Jurkat, Clone E6-1 (cell line): ENCODE data around the gene GPR84. TPM values are rescaled to one million over a fixed set of nuclear protein-coding genes. Genes with fewer than 3 reads are reported as not detected.

Source experiments
- DNase-seq: peaks from one replicate; pipeline ENCODE4 v3.0.0-alpha.2; 2011; ENCODE audit warnings: low read depth, low spot score
- H3K4me3 ChIP-seq: 2 replicates; pipeline ENCODE4 v1.5.1; 2011; ENCODE audit warnings: mild to moderate bottlenecking, low read length, control low read depth, moderate library complexity
- polyA plus RNA-seq: library from polyadenylated mRNA; unstranded; fragments of >200 nt; gene quantifications from one replicate; pipeline ENCODE4 v1.2.1, GENCODE V29; 2012; ENCODE audit warnings: missing spikeins; ENCODE audit not compliant: insufficient read length, insufficient read depth

The GPR84 gene
- not detected for polyA plus RNA-seq

GRCh38 chr12:54364413-54364812, at the start of gene GPR84:
GPR84 (minus strand) TSS chr12:54364486; CDS start chr12:54363851, 635 bp downstream.
- H3K4me3 ChIP-seq, result no peak within 1 kb of the TSS
- peak; percentile 46 for DNase-seq

DNA sequence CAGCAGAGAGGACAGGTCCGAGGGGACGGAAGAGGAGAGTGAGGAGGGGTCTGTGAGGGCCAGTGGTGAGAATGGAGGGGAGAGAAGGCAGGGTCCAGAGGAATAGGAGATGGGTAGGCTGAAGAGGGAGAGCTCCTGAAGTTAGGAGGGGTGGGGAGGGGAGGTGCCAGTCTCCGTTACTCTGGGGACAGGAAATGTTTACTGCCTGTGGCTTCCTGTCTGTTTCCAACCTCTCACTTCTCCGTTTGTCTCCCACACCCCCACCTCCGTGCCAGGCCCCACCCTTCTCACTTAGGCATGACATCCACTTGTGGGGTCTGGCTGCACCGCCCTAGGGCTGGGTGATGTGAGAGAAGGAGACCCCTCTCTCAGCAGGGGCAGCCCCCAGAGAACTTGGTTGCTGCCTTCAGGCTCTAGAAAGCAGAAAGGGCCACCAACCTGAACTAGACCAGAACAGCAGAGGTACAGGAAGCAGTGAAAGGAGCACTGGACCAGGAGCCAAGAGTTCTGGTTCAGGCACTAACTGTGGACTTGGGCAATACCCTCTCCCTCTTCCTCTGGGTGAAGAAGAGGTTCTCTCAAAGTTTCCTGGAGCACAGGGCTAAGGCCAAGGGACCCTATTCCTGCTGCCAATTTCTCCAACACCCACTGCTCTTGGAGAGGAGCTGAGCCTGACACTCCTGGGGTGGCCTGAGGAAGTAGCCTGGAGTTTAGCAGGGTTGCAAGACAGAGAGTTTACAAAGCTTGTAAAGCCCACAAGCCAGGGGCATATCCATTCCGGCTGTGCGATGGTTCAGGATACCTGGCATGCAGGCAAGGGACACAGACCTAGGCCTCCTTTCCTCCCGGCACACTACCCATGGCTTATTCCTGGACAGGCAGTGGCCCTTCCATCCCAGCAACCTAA, 49.3 kb upstream of the GPR84 start:
- DNase-seq, result peak; percentile 90
- H3K4me3 ChIP-seq, result peak overlapping the region; percentile 47

GRCh38 chr12:54412786-54413185, 48.5 kb upstream of the GPR84 start:
- no peak for DNase-seq
- peak overlapping the region; percentile 47 for H3K4me3 ChIP-seq

- no peak for DNase-seq
- H3K4me3 ChIP-seq, result peak overlapping the region; percentile 47
These were observed 48.1 kb upstream of the GPR84 start for GRCh38 chr12:54412348-54412747.

GRCh38 chr12:54411391-54412241, 47.3 kb upstream of the GPR84 start:
- peak overlapping the region; percentile 47; the same call in 1 of the 2 replicates for H3K4me3 ChIP-seq
- DNase-seq, result no peak

- H3K4me3 ChIP-seq, result no peak overlapping the region
- DNase-seq, result no peak
These were observed 45.0 kb upstream of the GPR84 start for GRCh38 chr12:54409267-54409666.

DNA sequence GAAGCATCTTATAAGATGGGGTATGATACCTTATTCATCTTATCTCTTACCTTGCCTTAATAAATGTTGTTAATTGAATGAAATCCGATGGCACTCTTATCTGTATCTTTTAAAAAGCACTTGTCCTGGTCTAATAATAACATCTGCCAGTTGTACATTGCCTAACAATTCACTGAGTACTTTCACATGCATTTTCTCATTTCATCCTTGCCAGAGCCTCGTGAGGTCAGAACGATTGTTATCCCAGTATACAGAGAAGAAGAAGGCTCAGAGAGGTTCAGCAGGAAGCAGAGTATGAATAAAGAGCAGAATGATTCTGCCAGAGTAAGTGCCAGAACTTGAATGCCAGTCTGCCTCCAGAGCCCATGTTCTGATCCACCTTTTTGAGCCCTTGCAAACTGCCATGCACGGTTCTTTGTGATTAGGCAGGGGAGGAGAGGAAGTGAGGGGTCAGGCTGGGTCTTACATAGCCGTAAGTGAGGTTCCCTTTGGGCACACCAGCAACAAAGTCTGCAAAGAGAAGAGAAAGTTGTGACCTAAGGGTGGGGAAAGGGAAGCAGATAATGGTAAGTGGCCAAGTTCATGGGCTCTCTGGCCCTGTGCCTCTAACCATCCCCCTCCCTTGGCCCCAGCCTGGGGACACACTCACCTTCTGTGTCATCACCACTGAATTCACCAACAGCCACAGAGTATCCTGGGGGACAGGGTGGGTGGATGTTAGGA, 43.1 kb upstream of the GPR84 start:
- no peak for DNase-seq
- H3K4me3 ChIP-seq, result no peak overlapping the region

DNA sequence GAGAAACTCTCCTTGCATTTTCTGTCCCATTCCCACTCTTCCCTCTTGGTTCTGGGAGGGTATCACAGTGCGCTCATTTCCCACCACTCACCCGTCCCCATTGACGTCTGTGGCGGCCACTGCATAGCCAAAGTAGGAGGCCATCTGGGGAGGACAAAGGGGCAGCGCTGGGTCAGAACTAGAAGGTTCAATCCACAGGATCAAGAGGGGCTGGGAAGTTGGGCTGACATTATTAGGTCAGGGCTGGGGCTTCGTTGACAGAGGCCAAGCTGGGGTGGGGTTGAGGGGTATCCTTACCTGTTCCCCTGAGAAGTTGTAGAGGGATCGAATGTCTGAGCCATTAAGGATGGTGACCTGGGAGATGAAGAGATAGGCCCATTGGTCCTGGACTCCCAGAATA, 41.3 kb upstream of the GPR84 start:
- H3K4me3 ChIP-seq, result no peak overlapping the region
- no peak for DNase-seq

- DNase-seq, result no peak
- no peak overlapping the region for H3K4me3 ChIP-seq
These were observed 40.8 kb upstream of the GPR84 start for GRCh38 chr12:54405106-54405505.

DNA sequence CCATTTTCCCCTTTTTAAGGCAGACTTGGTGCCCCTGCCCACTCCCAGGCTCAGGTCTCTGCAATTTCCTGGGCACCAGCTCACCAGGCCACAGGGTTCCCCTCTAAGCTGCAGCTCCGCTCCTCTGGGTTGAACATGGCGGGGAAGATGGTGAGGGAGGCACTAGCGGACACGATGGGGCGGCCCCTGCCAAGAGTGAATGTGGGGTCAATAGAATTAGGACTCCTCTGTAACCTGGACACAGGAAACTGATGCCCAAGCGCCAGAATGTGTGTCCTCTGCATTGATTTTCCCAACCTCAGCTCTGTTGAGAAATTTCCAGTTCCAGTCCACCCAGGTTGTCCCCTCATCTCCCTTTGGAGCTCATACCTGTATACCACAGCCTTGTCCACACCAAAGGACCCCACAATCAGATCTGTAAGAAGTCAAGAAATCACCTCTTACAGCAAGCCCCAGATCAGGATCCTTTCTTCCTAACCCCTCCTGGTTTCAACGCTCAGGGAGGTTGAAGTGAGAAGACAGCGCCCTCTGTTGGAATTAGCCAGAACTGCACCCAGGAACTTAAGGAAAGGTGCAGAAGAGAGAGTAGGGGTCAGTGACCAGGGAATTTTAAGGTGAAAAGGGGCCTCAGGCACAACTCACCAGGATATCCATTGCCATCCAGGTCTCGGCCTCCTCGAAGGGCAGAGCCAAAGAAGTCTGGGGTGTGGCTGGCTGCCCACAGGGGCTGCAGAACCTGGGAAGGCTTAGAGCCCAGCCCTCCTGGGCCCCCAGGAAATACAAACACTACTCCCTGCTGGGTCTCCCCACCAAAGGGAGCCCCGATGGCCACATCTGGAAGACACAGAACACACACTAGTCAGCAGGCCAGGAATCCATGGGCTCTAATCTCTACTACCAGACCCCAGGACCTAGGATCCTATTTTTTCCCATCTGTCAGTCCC, 40.0 kb upstream of the GPR84 start:
- peak; percentile 67 for DNase-seq
- H3K4me3 ChIP-seq, result no peak overlapping the region

DNA sequence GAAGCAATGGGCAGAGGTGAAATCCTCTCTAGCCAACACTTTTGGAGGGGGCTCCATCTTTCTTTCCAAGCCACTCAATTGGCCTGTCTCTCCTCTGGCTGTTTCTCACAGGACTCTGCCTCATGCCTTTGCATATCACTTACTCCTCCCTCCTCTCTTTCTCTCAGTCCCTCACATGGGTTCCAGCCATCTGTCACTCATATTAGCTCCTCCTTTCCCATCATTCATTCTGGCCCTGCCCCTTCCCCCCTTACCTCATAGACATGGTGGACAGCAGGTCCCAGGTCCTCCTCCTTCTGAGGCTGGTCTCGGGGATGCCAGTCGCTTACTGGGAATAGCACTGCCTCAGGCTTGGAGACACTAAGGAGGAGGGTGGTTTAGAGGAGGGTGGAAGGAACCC, 36.8 kb upstream of the GPR84 start:
- no peak overlapping the region for H3K4me3 ChIP-seq
- no peak for DNase-seq

DNA sequence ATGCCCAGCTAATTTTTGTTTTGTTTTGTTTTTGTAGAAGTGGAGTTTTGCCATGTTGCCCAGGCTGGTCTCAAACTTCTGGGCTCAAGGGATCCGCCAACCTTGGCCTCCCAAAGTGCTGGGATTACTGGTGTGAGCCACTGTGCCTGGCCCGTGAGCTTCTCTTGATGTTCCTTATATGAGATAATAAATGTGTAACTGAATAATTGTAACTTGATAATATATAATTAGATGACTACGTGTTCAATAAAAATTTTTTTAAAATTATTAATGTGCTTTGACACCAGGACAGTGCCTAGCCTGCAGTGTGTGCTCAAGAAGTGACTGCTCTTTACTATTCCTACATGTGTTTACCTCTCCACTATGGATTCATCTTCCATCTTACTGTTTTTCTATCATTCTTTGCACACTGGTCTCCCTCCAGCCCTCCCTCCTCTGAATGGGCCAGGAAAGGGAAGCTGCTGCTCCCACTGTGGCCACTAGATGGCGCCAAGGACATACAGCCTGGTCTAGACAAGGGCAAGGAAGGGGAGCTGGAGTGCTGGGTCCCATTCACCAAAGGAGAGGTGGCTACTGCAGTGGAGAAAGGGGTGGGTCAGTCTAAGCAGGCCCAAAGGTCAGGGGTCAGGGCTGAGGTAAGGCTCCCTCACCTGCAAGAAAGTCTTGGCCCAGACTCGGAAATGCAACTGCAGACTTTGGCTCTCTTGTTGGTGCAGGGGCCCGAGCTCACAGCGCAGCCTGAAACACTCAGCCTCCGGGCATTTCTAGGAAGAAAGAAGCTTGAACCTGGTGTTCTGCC, 34.9 kb upstream of the GPR84 start:
- DNase-seq, result peak; percentile 69
- no peak overlapping the region for H3K4me3 ChIP-seq

DNA sequence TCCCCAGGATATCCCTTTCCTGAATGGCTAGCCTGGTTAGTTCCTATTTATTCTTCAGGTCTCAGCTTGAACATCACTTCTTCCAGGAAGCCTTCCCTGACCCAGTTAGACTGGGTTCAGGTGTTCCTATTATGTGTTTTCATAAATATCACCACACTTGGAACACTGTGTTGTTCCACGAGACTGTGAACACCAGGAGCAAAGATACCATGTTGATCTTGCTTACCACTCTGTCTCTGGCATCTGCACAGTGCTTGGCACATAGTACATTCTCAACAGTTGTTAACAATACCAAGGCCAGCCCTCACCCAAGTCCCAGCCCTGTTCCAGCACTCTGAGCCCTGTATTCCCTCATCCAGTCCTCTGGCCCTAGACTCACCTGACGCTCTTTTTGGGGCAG, 33.9 kb upstream of the GPR84 start:
- no peak for DNase-seq
- H3K4me3 ChIP-seq, result no peak overlapping the region

DNA sequence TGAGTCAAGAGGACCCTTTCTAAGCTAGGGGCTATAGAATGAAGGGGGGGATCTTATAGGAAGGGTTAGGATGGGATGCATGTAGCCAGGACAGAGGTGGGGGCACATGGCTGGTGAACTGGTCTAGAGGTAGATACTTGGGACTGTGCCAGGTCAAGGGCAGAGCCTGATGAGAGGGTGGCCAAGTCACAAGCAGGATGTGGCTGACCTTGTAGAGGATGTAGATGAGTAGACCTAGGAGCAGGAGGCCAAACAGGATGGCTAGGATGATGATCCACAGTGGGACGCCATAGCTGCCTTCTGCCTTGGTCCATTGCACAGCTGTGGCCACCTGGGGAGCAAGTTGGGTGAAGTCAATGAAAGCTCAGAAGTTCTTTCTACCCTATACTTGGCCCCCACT, 32.9 kb upstream of the GPR84 start:
- no peak for DNase-seq

DNA sequence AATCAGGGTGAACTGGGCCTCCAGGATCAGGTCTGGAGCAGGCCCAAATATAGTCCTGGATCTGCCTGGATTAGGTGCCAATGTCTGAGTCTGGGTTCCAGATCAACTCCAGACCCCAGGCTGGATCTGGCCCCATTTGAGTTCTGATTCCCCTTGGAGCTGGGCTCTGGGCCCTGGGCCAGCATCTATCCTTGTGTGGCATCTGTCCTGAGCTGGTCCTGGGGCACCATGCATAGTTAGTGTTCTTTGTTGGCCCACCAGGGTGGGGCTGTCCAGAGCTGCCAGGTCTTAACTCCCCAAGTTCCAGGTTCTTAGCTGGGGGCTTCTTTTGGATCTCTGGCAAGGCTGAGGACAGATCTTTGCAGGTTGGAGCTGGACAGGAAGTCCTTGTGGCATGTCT, 31.3 kb upstream of the GPR84 start:
- H3K4me3 ChIP-seq, result no peak overlapping the region
- DNase-seq, result no peak

More for the DNA sequence above, 32.9 kb upstream of the GPR84 start:
- no peak overlapping the region for H3K4me3 ChIP-seq

DNA sequence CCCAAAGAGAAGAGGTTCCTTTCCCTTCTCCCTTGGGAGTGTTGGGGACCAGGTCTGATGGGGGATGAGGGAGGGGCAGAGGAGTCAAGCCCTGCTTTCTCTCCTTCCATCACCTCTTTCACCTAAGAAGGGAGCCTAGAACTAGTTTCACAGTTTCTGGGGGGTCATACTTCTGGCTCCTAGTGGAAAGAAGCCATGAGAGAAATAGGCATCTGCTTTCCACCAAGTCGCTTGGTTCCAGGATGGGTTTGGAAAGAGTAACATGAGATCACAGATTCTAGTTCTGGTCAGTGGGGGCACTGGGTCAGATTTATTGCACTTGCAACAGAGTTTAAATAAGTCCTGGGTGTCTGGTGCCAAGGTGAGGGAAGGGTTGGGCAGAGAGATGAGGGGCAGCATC, 30.7 kb upstream of the GPR84 start:
- H3K4me3 ChIP-seq, result no peak overlapping the region
- DNase-seq, result no peak

DNA sequence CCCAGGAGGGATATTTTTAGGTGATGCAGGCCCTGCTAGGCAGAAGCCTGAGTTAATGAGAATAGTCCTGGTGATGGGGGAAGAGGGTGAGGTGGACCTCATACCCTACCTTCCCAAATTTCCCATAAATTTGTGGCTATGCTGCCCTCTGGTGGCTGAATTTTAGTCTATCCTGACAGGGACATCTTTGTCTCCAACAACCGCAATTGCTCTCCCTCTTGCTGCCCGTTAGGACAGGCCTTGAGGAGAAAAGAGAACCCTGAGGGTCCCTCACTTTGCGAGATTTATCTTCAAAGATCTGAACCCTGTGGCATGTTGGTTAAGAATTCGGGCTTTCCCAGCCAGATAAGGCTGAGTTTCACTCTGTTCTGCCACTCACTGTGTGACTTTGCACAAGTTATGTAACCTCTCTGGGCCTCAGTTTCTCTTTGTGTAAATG, 30.0 kb upstream of the GPR84 start:
- no peak for DNase-seq
- no peak overlapping the region for H3K4me3 ChIP-seq

DNA sequence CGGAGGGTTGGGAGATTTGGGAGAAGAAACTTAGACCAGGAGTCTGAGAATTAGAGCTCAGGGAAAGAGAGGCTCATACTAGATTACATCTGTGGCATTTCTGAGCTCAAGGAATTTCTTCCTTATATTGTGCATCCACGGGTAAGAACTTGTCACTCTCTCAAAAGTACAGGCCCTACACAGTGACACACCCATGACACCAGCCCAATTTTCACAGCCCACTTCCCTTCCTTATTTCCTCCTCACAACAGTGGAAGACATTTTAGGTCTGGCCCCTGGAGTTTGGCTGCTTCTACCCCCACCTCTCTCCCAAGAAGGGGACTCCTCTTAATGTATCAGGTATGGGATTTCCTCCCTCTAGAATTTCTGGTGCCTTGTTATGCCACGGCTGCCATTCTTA, 29.5 kb upstream of the GPR84 start:
- no peak overlapping the region for H3K4me3 ChIP-seq
- DNase-seq, result no peak
